Activated T-helper 9 cell treated with anti-CD3 and anti-CD28 coated beads, Interleukin-2, amount 50 U/mL, for 16 hours (primary cell): ENCODE results near the gene MYOF.
A peak's percentile ranks its signal among the peaks of the same experiment; 100 is the strongest.
"Not testable (repeated sequence)": the region's sequence is repeated elsewhere in the genome, so short reads cannot be mapped to it uniquely, and the experiment has no call there.

ENCODE experiments used
- DNase-seq: peaks from one replicate; pipeline ENCODE4 v3.0.0-alpha.2; 2020; ENCODE audit warnings: low read depth

MYOF gene

GRCh38 chr10:93293999-93294398 lies 188.1 kb downstream of the MYOF start:
- no peak for DNase-seq

- no peak for DNase-seq
Observed at GRCh38 chr10:93290661-93291354, 191.3 kb downstream of the MYOF start.

GRCh38 chr10:93288679-93289634 lies 193.2 kb downstream of the MYOF start:
- peak; percentile 21 for DNase-seq

GRCh38 chr10:93287775-93288174 lies 194.4 kb downstream of the MYOF start:
- no peak for DNase-seq

- DNase-seq, result not testable (repeated sequence)
Observed at GRCh38 chr10:93284246-93284645, 197.9 kb downstream of the MYOF start.

- DNase-seq, result no peak
Observed at GRCh38 chr10:93281367-93281720, 200.8 kb downstream of the MYOF start.

GRCh38 chr10:93280699-93281366 lies 201.3 kb downstream of the MYOF start:
- no peak for DNase-seq

GRCh38 chr10:93280121-93280698 lies 201.9 kb downstream of the MYOF start:
- no peak for DNase-seq

GRCh38 chr10:93277360-93277759 lies 204.8 kb downstream of the MYOF start:
- no peak for DNase-seq

- DNase-seq, result no peak
Observed at GRCh38 chr10:93274419-93274818, 207.7 kb downstream of the MYOF start.

GRCh38 chr10:93272884-93273675 lies 209.1 kb downstream of the MYOF start:
- no peak for DNase-seq

- DNase-seq, result no peak
Observed at GRCh38 chr10:93271347-93271746, 210.8 kb downstream of the MYOF start.

GRCh38 chr10:93269281-93269680 lies 212.9 kb downstream of the MYOF start:
- DNase-seq, result no peak

GRCh38 chr10:93268021-93268420 lies 214.1 kb downstream of the MYOF start:
- no peak for DNase-seq

GRCh38 chr10:93267521-93267920 lies 214.6 kb downstream of the MYOF start:
- no peak for DNase-seq

GRCh38 chr10:93266858-93267257 lies 215.3 kb downstream of the MYOF start:
- DNase-seq, result no peak

- no peak for DNase-seq
Observed at GRCh38 chr10:93261961-93262610, 220.0 kb downstream of the MYOF start.

- no peak for DNase-seq
Observed at GRCh38 chr10:93261089-93261488, 221.0 kb downstream of the MYOF start.

GRCh38 chr10:93259126-93259525 lies 223.0 kb downstream of the MYOF start:
- DNase-seq, result no peak
